Psoas muscle (tissue), 8 donors: Measurements from ENCODE around the gene SLC16A3. TPM values are rescaled to one million over a fixed set of nuclear protein-coding genes. Genes with fewer than 3 reads are reported as not detected.

ENCODE experiments used
- ATAC-seq, 4 donors: fragments of 200-7000 bp; cut with Tn5 transposase; one replicate each; pipeline ENCODE4 v1.9.1; 2020; ENCODE audit warnings: moderate library complexity in 3 of 4, mild to moderate bottlenecking in 2 of 4
- DNase-seq, 2 donors: peaks; one replicate each; pipeline ENCODE4 v3.0.0-alpha.2; 2020
- H3K27ac ChIP-seq: fragments of 200-600 bp; one replicate; pipeline ENCODE4 v1.8.0; 2022
- H3K27me3 ChIP-seq, 3 donors: fragments of 200-600 bp in 1 of 3; one replicate each; pipeline versions ENCODE4 v1.6.1 to v1.8.0; 2013 to 2022; ENCODE audit warnings: low read length in 2 of 3, mild to moderate bottlenecking in 2 of 3, moderate library complexity in 1 of 3; ENCODE audit not compliant: insufficient read depth in 3 of 3
- H3K36me3 ChIP-seq, 2 donors: fragments of 200-600 bp in 1 of 2; one replicate each; pipeline versions ENCODE4 v1.6.1 to v1.8.0; 2013 to 2022; ENCODE audit warnings: low read depth in 1 of 2, mild to moderate bottlenecking in 1 of 2, moderate library complexity in 1 of 2; ENCODE audit not compliant: insufficient read depth in 1 of 2
- H3K4me1 ChIP-seq: fragments of 200-600 bp; one replicate; pipeline ENCODE4 v1.8.0; 2022
- H3K4me3 ChIP-seq: fragments of 200-600 bp; one replicate; pipeline ENCODE4 v1.8.0; 2022; ENCODE audit warnings: mild to moderate bottlenecking
- H3K9me3 ChIP-seq: fragments of 200-600 bp; one replicate; pipeline ENCODE4 v1.8.0; 2022
- WGBS, 3 donors: extraction: QIAGEN DNeasy Blood & Tissue Kit; methylation state at CpG; one replicate each; pipeline versions ENCODE4 v1.1.6 to v1.1.7; 2013; 5-methylcytosine and 5-hydroxymethylcytosine counted together
- intact Hi-C, 2 donors: fragments of 100-400 bp; cut with DNase I; formaldehyde crosslinking; loops; one replicate each; pipeline versions ENCODE4 v1.11.0 to v1.14.2; 2022
- polyA plus RNA-seq, 3 donors: library from polyadenylated mRNA; stranded (reverse); fragments of 200-250 nt; gene quantifications; one replicate each; pipeline ENCODE4 v1.2.3, GENCODE V29; 2013
- total RNA-seq, 4 donors: library from RNA; stranded (reverse); fragmentation: NEBNext Ultra II Directional in 2 of 4; extraction: Animal tissue kit (Norgen Biotek cat#: 25700) in 2 of 4; gene quantifications; one replicate each; pipeline versions ENCODE4 v1.2.1 to v1.2.4, GENCODE V29; 2021 to 2023
- TF ChIP-seq, protein P1 (sequence below): fragments of 200-600 bp; IDR thresholded peaks from one replicate; pipeline ENCODE4 v1.8.0; 2022; ENCODE audit warnings: antibody characterized with exemption
- donor health status: healthy with polysubstance abuse.
- donor health status: DM: no; HTN: no; CAD: no; lungs with moderate emphysema.
- donor health status: Bipolar disorder and iron deficiency.
- donor health status: healthy.
- donor health status: DM: yes; HTN: yes; CAD: no.
- donor health status: DM: no; HTN: no; CAD: no.
- donor health status: DM: no; HTN: no; CAD: no.
- donor health status: DM: yes; HTN: yes; CAD: no.

SLC16A3 gene
- total and polyA plus RNA-seq, 7 donors = 18.6 to 263 (median 118) TPM

- no peak overlapping the region for H3K4me3 ChIP-seq
- peaks cover 88% of the 10 kb centered on the region for H3K4me1 ChIP-seq
- peak; percentile 47 to 73 for DNase-seq
- H3K36me3 ChIP-seq = peaks cover 0 to 24% of the 10 kb centered on the region in 2 donors
- ATAC-seq = peak; percentile 3 to 12 (median 9)
- TF ChIP-seq, protein P1, sequence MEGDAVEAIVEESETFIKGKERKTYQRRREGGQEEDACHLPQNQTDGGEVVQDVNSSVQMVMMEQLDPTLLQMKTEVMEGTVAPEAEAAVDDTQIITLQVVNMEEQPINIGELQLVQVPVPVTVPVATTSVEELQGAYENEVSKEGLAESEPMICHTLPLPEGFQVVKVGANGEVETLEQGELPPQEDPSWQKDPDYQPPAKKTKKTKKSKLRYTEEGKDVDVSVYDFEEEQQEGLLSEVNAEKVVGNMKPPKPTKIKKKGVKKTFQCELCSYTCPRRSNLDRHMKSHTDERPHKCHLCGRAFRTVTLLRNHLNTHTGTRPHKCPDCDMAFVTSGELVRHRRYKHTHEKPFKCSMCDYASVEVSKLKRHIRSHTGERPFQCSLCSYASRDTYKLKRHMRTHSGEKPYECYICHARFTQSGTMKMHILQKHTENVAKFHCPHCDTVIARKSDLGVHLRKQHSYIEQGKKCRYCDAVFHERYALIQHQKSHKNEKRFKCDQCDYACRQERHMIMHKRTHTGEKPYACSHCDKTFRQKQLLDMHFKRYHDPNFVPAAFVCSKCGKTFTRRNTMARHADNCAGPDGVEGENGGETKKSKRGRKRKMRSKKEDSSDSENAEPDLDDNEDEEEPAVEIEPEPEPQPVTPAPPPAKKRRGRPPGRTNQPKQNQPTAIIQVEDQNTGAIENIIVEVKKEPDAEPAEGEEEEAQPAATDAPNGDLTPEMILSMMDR = no peak
- 24 to 53% (median 24%) methylated on average over 14 to 15 of the region's 15 CpGs for WGBS, 3 donors
- no peaks in the 10 kb centered on the region for H3K27me3 ChIP-seq
- intact Hi-C loops = loop anchor here (1.0 to 5.0 kb wide), 3 partner anchors 37 to 86 kb away; partner anchors contain the start of gene CSNK1D (in 1 of the 2)
- no peaks in the 10 kb centered on the region for H3K9me3 ChIP-seq
- peak overlapping the region; percentile 73 for H3K27ac ChIP-seq
These were observed 6.9 kb downstream of the SLC16A3 start for GRCh38 chr17:82235775-82236141.

DNA sequence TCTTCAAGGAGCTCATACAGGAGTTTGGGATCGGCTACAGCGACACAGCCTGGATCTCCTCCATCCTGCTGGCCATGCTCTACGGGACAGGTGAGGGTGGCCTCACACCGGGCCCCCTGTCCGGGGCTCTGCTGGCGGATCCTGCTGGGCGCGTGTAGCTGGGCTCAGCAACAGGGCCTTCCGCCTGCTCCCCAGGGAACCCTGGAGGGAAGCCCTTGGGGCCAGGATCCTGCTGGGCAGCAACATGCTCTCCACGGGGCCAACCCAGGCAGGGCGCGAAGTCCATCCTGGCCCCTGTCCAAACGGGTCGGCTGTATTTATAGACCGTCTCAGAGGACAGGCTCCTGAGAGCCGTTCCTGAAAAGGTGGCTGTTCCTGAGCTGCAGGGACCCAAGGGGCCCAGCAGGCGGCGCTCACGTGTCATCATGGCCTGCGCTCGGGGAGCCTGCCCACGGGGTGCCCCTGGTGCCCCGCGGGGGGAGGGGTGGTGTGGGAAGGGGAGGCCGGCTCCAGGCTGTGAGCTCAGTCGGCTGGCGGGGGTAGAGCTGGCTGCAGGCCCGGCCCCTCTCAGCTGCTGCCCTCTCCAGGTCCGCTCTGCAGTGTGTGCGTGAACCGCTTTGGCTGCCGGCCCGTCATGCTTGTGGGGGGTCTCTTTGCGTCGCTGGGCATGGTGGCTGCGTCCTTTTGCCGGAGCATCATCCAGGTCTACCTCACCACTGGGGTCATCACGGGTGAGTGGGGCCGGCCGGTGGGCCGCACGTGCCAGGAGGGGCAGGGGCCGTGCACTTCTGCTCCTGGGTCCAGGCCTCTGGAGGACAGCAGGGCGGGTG lies 7.5 kb downstream of the SLC16A3 start:
- peak; percentile 41 to 67 (median 54) for ATAC-seq
- no peaks in the 10 kb centered on the region for H3K27me3 ChIP-seq

DNA sequence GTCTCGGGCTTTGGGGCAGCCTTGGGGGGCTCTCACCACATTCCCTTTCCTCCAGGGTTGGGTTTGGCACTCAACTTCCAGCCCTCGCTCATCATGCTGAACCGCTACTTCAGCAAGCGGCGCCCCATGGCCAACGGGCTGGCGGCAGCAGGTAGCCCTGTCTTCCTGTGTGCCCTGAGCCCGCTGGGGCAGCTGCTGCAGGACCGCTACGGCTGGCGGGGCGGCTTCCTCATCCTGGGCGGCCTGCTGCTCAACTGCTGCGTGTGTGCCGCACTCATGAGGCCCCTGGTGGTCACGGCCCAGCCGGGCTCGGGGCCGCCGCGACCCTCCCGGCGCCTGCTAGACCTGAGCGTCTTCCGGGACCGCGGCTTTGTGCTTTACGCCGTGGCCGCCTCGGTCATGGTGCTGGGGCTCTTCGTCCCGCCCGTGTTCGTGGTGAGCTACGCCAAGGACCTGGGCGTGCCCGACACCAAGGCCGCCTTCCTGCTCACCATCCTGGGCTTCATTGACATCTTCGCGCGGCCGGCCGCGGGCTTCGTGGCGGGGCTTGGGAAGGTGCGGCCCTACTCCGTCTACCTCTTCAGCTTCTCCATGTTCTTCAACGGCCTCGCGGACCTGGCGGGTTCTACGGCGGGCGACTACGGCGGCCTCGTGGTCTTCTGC lies 8.4 kb downstream of the SLC16A3 start:
- DNase-seq (peak; percentile 30 to 67), ATAC-seq (no peak)
- Histone ChIP-seq H3K4me1 (peaks cover 92% of the 10 kb centered on the region), H3K36me3 (peaks cover 0 to 24% of the 10 kb centered on the region in 2 donors), H3K27ac (peak overlapping the region; percentile 73), H3K4me3 (peak overlapping the region; percentile 31), H3K27me3 (no peaks in the 10 kb centered on the region), H3K9me3 (no peaks in the 10 kb centered on the region)
- TF ChIP-seq, protein P1 = no peak
- intact Hi-C loops = loop anchor here in 1 of 2 donors (2.0 to 5.0 kb wide), 2 partner anchors 35 to 84 kb away; partner anchors contain the start of gene CSNK1D
- WGBS, 3 donors = 79 to 95% (median 93%) methylated on average over 54 to 59 of the region's 59 CpGs

More for the DNA sequence above, 7.5 kb downstream of the SLC16A3 start:
- intact Hi-C loops = loop anchor here (1.0 to 5.0 kb wide), 3 partner anchors 36 to 85 kb away; partner anchors contain the start of gene CSNK1D (in 1 of the 2)
- TF ChIP-seq, protein P1 = peak; percentile 89
- DNase-seq = peak; percentile 81 to 95
- no peaks in the 10 kb centered on the region for H3K9me3 ChIP-seq
- WGBS, 3 donors = 22 to 43% (median 28%) methylated on average over 33 to 44 of the region's 44 CpGs
- H3K36me3 ChIP-seq = peaks cover 0 to 24% of the 10 kb centered on the region in 2 donors
- peaks cover 90% of the 10 kb centered on the region for H3K4me1 ChIP-seq
- peak overlapping the region; percentile 31 for H3K4me3 ChIP-seq
- H3K27ac ChIP-seq = peak overlapping the region; percentile 73

DNA sequence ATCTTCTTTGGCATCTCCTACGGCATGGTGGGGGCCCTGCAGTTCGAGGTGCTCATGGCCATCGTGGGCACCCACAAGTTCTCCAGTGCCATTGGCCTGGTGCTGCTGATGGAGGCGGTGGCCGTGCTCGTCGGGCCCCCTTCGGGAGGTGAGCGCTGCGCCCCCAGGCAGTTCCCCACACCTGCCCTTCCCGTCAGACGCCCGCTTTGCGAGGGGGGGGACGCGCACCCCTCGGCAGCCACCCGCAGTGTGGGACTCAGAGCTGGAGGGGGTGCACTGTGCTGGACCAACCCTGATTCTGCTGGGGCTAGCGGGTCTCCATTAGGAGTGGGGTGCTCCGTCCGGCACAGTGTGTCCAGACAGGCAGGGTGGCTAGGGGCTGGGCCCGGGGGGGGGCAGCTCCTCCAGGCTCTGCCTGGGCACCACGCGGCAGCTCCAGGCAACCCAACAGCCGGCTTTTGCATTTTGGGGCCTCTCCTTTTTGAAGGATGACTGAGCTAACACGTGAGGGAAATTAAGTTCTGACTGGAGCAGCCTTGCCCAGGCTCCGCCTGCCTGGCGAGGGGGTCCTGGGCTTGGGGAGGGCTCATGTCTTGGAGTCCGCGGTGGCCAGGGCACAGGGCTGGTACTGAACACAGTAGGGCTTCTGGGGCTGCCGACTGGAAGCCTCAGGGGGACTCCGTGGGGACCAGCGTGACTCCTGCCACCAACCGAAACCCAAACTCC lies 9.1 kb downstream of the SLC16A3 start:
- intact Hi-C loops = loop anchor here in 1 of 2 donors (2.0 to 5.0 kb wide), 2 partner anchors 34 to 83 kb away; partner anchors contain the start of gene CSNK1D
- no peaks in the 10 kb centered on the region for H3K27me3 ChIP-seq
- peak overlapping the region; percentile 73 for H3K27ac ChIP-seq
- peaks cover 92% of the 10 kb centered on the region for H3K4me1 ChIP-seq
- peaks cover 0 to 24% of the 10 kb centered on the region in 2 donors for H3K36me3 ChIP-seq
- DNase-seq (peak; percentile 22 to 61), ATAC-seq (no peak)
- 58 to 76% (median 66%) methylated on average over 32 to 34 of the region's 34 CpGs for WGBS, 3 donors
- H3K4me3 ChIP-seq = peak overlapping the region; percentile 32
- no peaks in the 10 kb centered on the region for H3K9me3 ChIP-seq
- TF ChIP-seq, protein P1 = no peak
